Stimulated activated CD8-positive, alpha-beta memory T cell treated with anti-CD3 and anti-CD28 coated beads, Interleukin-7, amount 100 ng/mL, for 24 hours (primary cell): Measurements from ENCODE around the gene SIT1.
A peak's percentile ranks its signal among the peaks of the same experiment; 100 is the strongest.

Experiments used
- DNase-seq: peaks from one replicate; pipeline ENCODE4 v3.0.0-alpha.2; 2020; ENCODE audit warnings: low read depth

Gene SIT1

GRCh38 chr9:35605351-35606137, 45.2 kb downstream of the SIT1 start:
- DNase-seq = no peak

DNA sequence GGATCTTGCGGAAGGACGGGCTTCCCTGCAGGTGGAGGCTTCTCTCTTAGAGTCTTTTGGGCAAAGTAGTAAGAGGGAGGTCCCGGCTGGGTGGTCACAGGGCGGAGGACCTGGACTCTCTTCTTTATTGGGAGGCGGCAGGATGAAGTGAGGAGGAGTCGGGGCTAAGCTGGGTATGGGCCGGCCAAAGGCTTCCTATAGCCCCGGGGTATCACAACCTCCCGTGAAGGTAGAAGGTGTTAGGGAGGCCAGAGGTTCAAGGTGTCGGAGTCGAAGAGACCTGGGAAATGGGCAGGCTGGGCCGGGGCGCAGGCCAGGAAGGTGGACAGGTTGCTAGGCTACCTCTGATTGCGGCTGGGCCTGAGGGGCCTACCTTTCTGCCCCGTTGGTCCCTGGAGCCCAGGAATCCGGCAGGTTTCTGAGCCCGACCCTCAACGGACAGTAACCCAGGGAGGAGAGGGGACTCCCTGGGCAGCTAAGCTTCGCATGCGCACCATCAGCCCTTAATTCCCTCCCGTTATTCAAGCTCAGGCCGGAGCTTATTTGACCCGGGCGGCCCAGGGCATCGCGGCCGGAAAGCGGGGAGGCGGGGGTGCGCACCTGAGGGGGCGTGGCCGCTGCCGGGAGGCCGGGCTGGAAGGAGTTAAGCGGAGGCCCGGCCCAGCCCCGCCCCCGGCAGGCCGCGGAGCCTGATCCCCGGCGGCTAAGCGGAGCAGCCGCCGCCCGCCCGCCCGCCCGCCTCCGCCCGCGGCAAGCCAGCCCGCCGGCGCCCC, 46.0 kb downstream of the SIT1 start, which contains the start of gene TESK1:
TESK1 (plus strand) TSS at position 685 of the 773 bp plus-strand sequence. CDS start 358 bp downstream, outside the sequence.
- peak; percentile 57 for DNase-seq

DNA sequence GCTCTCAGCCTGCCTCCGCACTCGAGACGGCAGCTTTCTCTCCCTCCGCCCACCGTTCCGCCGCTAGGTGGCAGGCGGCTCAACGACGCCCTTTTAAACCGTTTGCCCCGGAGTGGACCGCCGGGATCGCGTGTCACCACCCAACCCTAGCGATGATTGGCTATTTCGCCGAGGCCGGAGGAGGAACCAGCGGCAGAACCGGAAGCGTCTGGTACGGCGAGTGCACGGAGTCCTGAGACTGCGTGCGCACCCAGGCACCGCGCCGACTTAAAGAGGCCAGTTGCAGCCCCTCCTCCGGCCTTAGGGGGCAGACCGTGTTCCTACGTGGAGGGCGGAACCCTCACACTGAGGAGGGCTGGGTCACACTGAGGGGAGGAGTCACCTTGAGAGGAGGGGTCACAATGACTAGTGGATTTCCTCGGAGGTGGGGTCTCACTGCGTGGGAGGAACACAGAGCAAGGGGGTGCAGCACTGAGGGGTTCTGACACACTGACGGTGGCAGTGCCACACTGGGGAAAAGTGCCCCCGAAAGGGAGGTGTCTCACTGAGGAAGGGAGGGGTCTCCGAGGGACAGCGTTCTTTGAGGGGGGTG, 46.6 kb downstream of the SIT1 start:
- DNase-seq = peak; percentile 96

- no peak for DNase-seq
Measured at GRCh38 chr9:35603506-35603985, 47.2 kb downstream of the SIT1 start.

GRCh38 chr9:35599763-35600604, 50.7 kb downstream of the SIT1 start:
- no peak for DNase-seq
